Dermis microvascular lymphatic vessel endothelial cell (primary cell): ENCODE data around the gene CTNND2. TPM values are rescaled to one million over a fixed set of nuclear protein-coding genes. Genes with fewer than 3 reads are reported as not detected.

Source experiments
- DNase-seq, 2 donors: peaks; one replicate each; pipeline versions ENCODE4 v3.0.0 to v3.0.0-alpha.2; 2010; ENCODE audit warnings: low read depth in 2 of 2
- total RNA-seq: library from RNA; depleted of rRNA; stranded (reverse); fragments of >200 nt; gene quantifications from 2 replicates; pipeline ENCODE4 v1.2.1, GENCODE V29; 2014

CTNND2 gene
- total RNA-seq, 1 donor from 2014 or later = not detected

- DNase-seq = no peak
Observed at GRCh38 chr5:10934783-10935355, 969.4 kb downstream of the CTNND2 start.

GRCh38 chr5:10933121-10933520 lies 971.1 kb downstream of the CTNND2 start:
- no peak for DNase-seq

GRCh38 chr5:10932426-10932825 lies 971.8 kb downstream of the CTNND2 start:
- no peak for DNase-seq

- no peak for DNase-seq
Observed at GRCh38 chr5:10927608-10928007, 976.6 kb downstream of the CTNND2 start.

GRCh38 chr5:10923310-10923709 lies 980.9 kb downstream of the CTNND2 start:
- no peak for DNase-seq
